GM23338 (cell line): ENCODE data around the gene ACSL4.

Experiments
- EZH2 ChIP-seq: fragments of 200-600 bp; sonication (generic); IDR thresholded peaks from one replicate; pipeline ENCODE4 v1.8.0; 2017; ENCODE audit warnings: antibody characterized with exemption, mild to moderate bottlenecking, low read depth; ENCODE audit not compliant: unreplicated experiment
- EZH2phosphoT487 ChIP-seq: fragments of 200-600 bp; sonication (generic); IDR thresholded peaks from one replicate; pipeline ENCODE4 v1.8.1; 2018; ENCODE audit warnings: antibody characterized with exemption; ENCODE audit not compliant: unreplicated experiment
- TF ChIP-seq, protein P1 (sequence below), 2 experiments: fragments of 200-600 bp in 1 of 2; sonication (generic) in 1 of 2; conservative IDR thresholded peaks; 2 replicates each; pipeline versions ENCODE4 v1.5.1 to v1.6.1; 2016 to 2017; ENCODE audit warnings: antibody characterized with exemption in 2 of 2, low read depth in 2 of 2, mild to moderate bottlenecking in 2 of 2, moderate library complexity in 1 of 2

GRCh38 chrX:109707319-109707718 lies 25.7 kb downstream of the ACSL4 start:
- TF ChIP-seq EZH2phosphoT487 (no peak), EZH2 (no peak)
- TF ChIP-seq, protein P1, sequence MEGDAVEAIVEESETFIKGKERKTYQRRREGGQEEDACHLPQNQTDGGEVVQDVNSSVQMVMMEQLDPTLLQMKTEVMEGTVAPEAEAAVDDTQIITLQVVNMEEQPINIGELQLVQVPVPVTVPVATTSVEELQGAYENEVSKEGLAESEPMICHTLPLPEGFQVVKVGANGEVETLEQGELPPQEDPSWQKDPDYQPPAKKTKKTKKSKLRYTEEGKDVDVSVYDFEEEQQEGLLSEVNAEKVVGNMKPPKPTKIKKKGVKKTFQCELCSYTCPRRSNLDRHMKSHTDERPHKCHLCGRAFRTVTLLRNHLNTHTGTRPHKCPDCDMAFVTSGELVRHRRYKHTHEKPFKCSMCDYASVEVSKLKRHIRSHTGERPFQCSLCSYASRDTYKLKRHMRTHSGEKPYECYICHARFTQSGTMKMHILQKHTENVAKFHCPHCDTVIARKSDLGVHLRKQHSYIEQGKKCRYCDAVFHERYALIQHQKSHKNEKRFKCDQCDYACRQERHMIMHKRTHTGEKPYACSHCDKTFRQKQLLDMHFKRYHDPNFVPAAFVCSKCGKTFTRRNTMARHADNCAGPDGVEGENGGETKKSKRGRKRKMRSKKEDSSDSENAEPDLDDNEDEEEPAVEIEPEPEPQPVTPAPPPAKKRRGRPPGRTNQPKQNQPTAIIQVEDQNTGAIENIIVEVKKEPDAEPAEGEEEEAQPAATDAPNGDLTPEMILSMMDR (conservative IDR thresholded peaks at IDR 0.05; ENCODE audit: low read depth in 2 of 2), result no peak
